SK-N-SH (cell line): Measurements from ENCODE around the gene MAP3K9. TPM values are rescaled to one million over a fixed set of nuclear protein-coding genes. Genes with fewer than 3 reads are reported as not detected.

Experiments
- CTCF ChIA-PET: fragments of 300-600, 350-600 bp; formaldehyde crosslinking; extraction: SDS; loops from one replicate; lab custom pipeline; 2021; lab: Yijun Ruan, JAX
- POLR2A ChIA-PET: fragments of 350-600 bp; sonication (Branson Sonifier 250); formaldehyde crosslinking; extraction: SDS; loops from one replicate; lab custom pipeline; 2020; ENCODE audit warnings: antibody characterized with exemption, inconsistent platforms; lab: Yijun Ruan, JAX
- DNase-seq: peaks from one replicate; pipeline ENCODE4 v3.0.0; 2012
- H2AFZ ChIP-seq: fragments of 200-600 bp; sonication (generic); 2 replicates; pipeline ENCODE4 v1.8.1; 2016; ENCODE audit warnings: antibody characterized with exemption, mild to moderate bottlenecking, low read depth
- H3F3A ChIP-seq: fragments of 200-600 bp; sonication (generic); replicated peaks from 2 replicates; pipeline ENCODE3; 2016; ENCODE audit warnings: antibody characterized with exemption, mild to moderate bottlenecking; ENCODE audit not compliant: insufficient read depth
- H3K27ac ChIP-seq, 2 experiments: fragments of 200-500 bp in 1 of 2; fragments of 200-600 bp in 1 of 2; sonication (Bioruptor generic) in 1 of 2; sonication (generic), shearing (Covaris generic) in 1 of 2; 2 replicates each; pipeline versions ENCODE4 v1.5.1 to v1.6.1; 2014 to 2016; ENCODE audit warnings: low read depth in 2 of 2, inconsistent platforms in 1 of 2, low read length in 1 of 2, mild to moderate bottlenecking in 1 of 2, mixed read lengths in 1 of 2
- H3K27me3 ChIP-seq: fragments of 200-600 bp; sonication (generic), shearing (Covaris generic); 2 replicates; pipeline ENCODE4 v1.6.1; 2016; ENCODE audit warnings: mixed run types; ENCODE audit not compliant: insufficient read depth
- H3K36me3 ChIP-seq, 2 experiments: fragments of 200-500 bp in 1 of 2; fragments of 200-600 bp in 1 of 2; sonication (Bioruptor generic) in 1 of 2; sonication (generic) in 1 of 2; replicated peaks in 1 of 2; 2 replicates each; pipeline versions ENCODE3 to v1.5.1; 2014 to 2016; ENCODE audit warnings: low read length in 1 of 2, mild to moderate bottlenecking in 1 of 2; ENCODE audit not compliant: insufficient read depth in 2 of 2, control insufficient read depth in 1 of 2
- H3K4me1 ChIP-seq, 2 experiments: fragments of 200-500 bp in 1 of 2; fragments of 200-600 bp in 1 of 2; sonication (Bioruptor generic) in 1 of 2; sonication (generic), shearing (Covaris generic) in 1 of 2; 2 replicates each; pipeline versions ENCODE4 v1.5.1 to v1.6.1; 2014 to 2016; ENCODE audit warnings: low read depth in 1 of 2, low read length in 1 of 2, mixed run types in 1 of 2; ENCODE audit not compliant: insufficient read depth in 2 of 2, control insufficient read depth in 1 of 2
- H3K4me2 ChIP-seq: fragments of 200-600 bp; sonication (generic), shearing (Covaris generic); 2 replicates; pipeline ENCODE4 v1.6.1; 2017; ENCODE audit warnings: mixed run types
- H3K4me3 ChIP-seq, 2 experiments: fragments of 200-500 bp in 1 of 2; fragments of 200-600 bp in 1 of 2; sonication (Bioruptor generic) in 1 of 2; sonication (generic), shearing (Covaris generic) in 1 of 2; 2 replicates each; pipeline versions ENCODE4 v1.5.1 to v1.8.1; 2014 to 2016; ENCODE audit warnings: low read depth in 2 of 2, inconsistent platforms in 1 of 2, low read length in 1 of 2, mild to moderate bottlenecking in 1 of 2, mixed read lengths in 1 of 2, moderate library complexity in 1 of 2
- H3K79me2 ChIP-seq: fragments of 200-600 bp; sonication (generic); 2 replicates; pipeline ENCODE4 v1.8.1; 2017; ENCODE audit warnings: mild to moderate bottlenecking; ENCODE audit not compliant: insufficient read depth
- H3K9ac ChIP-seq: fragments of 200-600 bp; sonication (generic); 2 replicates; pipeline ENCODE4 v1.6.1; 2017; ENCODE audit warnings: mixed run types
- H3K9me2 ChIP-seq: fragments of 200-600 bp; sonication (generic); 2 replicates; pipeline ENCODE4 v1.6.1; 2017; ENCODE audit warnings: mixed run types
- H3K9me3 ChIP-seq: fragments of 200-600 bp; sonication (generic); 2 replicates; pipeline ENCODE4 v1.6.1; 2017; ENCODE audit warnings: mixed run types, mild to moderate bottlenecking, moderate library complexity
- H4K20me1 ChIP-seq: fragments of 200-600 bp; sonication (generic); 2 replicates; pipeline ENCODE4 v1.6.1; 2017; ENCODE audit warnings: mild to moderate bottlenecking, mixed run types; ENCODE audit not compliant: insufficient read depth
- CHD2 ChIP-seq: fragments of 150-350 bp; IDR thresholded peaks from 2 replicates; pipeline ENCODE4 v1.6.1; 2018; ENCODE audit warnings: low read length; ENCODE audit not compliant: partially characterized antibody
- CTCF ChIP-seq: fragments of 200-600 bp; sonication (generic); IDR thresholded peaks from 2 replicates; pipeline ENCODE4 v1.6.1; 2017; ENCODE audit warnings: antibody characterized with exemption, mild to moderate bottlenecking, moderate library complexity
- EP300 ChIP-seq, 2 experiments: IDR thresholded peaks; 2 replicates each; pipeline versions ENCODE4 v1.4.0 to v1.6.1; 2012; ENCODE audit warnings: borderline replicate concordance in 1 of 2, low read depth in 1 of 2, low read length in 1 of 2
- EZH2phosphoT487 ChIP-seq: fragments of 200-600 bp; sonication (generic); IDR thresholded peaks from 2 replicates; pipeline ENCODE4 v1.6.1; 2017; ENCODE audit warnings: low read depth, mixed run types, mild to moderate bottlenecking, antibody characterized with exemption, moderate library complexity, borderline replicate concordance
- FOXJ3 ChIP-seq: sonication (generic); formaldehyde crosslinking; IDR thresholded peaks from 2 replicates; pipeline ENCODE4 v1.5.1; 2020; ENCODE audit warnings: mild to moderate bottlenecking, missing genetic modification reagents
- FOXM1 ChIP-seq: IDR thresholded peaks from 2 replicates; pipeline ENCODE4 v1.4.0; 2012; ENCODE audit warnings: low read depth, mild to moderate bottlenecking
- JUND ChIP-seq: IDR thresholded peaks from 2 replicates; pipeline ENCODE4 v1.4.0; 2012
- MAX ChIP-seq: IDR thresholded peaks from 2 replicates; pipeline ENCODE4 v1.4.0; 2012; ENCODE audit warnings: low read depth
- MEF2A ChIP-seq: IDR thresholded peaks from 2 replicates; pipeline ENCODE4 v1.4.0; 2012; ENCODE audit warnings: low read depth, borderline replicate concordance
- MXI1 ChIP-seq: IDR thresholded peaks from 2 replicates; pipeline ENCODE4 v1.6.1; 2012; ENCODE audit warnings: mild to moderate bottlenecking, low read depth, low read length, improper control_type of control experiment
- NFIC ChIP-seq: IDR thresholded peaks from 2 replicates; pipeline ENCODE4 v1.4.0; 2012; ENCODE audit warnings: borderline replicate concordance
- NRF1 ChIP-seq: IDR thresholded peaks from 2 replicates; pipeline ENCODE4 v1.6.1; 2012; ENCODE audit warnings: low read depth, mild to moderate bottlenecking, low read length
- PBX3 ChIP-seq: IDR thresholded peaks from 2 replicates; pipeline ENCODE4; 2012
- POLR2AphosphoS5 ChIP-seq: IDR thresholded peaks from 2 replicates; pipeline ENCODE4 v1.6.1; 2012; ENCODE audit warnings: low read depth, low read length
- RAD21 ChIP-seq: IDR thresholded peaks from 2 replicates; pipeline ENCODE4 v1.6.1; 2012; ENCODE audit warnings: mild to moderate bottlenecking, low read length
- RCOR1 ChIP-seq: fragments of 150-350 bp; IDR thresholded peaks from 2 replicates; pipeline ENCODE4 v1.6.1; 2017; ENCODE audit warnings: antibody characterized with exemption, low read length
- REST ChIP-seq: IDR thresholded peaks from 2 replicates; pipeline ENCODE4 v1.6.1; 2012; ENCODE audit warnings: mild to moderate bottlenecking, low read depth, low read length, moderate library complexity
- RXRA ChIP-seq: IDR thresholded peaks from 2 replicates; pipeline ENCODE4 v1.4.0; 2012; ENCODE audit warnings: low read depth, mild to moderate bottlenecking, borderline replicate concordance
- SMC3 ChIP-seq: IDR thresholded peaks from 2 replicates; pipeline ENCODE4 v1.6.1; 2012; ENCODE audit warnings: low read depth, low read length, improper control_type of control experiment
- TAF1 ChIP-seq: IDR thresholded peaks from 2 replicates; pipeline ENCODE4 v1.6.1; 2012; ENCODE audit warnings: low read depth, mild to moderate bottlenecking, low read length, moderate library complexity, borderline replicate concordance
- USF1 ChIP-seq: IDR thresholded peaks from 2 replicates; pipeline ENCODE4 v1.4.0; 2012; ENCODE audit warnings: low read depth, borderline replicate concordance
- YY1 ChIP-seq: IDR thresholded peaks from 2 replicates; pipeline ENCODE4 v1.4.0; 2012; ENCODE audit warnings: low read depth, mild to moderate bottlenecking
- WGBS: methylation state at CpG from one replicate; pipeline ENCODE4 v1.1.6; 2017; ENCODE audit warnings: low lambda C conversion rate; 5-methylcytosine and 5-hydroxymethylcytosine counted together
- polyA plus RNA-seq, 3 experiments: library from polyadenylated mRNA; depleted of rRNA; stranded (reverse); fragments of >200 nt; gene quantifications; 2 replicates each; pipeline ENCODE4 v1.2.3, GENCODE V29; 2012

Gene MAP3K9
- polyA plus RNA-seq, 1 of the 3 experiments (the other 2 are of a cell fraction) = 2.0 TPM

GRCh38 chr14:70770490-70770889 lies 38.8 kb downstream of the MAP3K9 start:
- no peaks in the 10 kb centered on the region for H3K9me3 ChIP-seq
- CTCF ChIA-PET = interaction anchor here (1.4 kb wide), 1 partner anchor 9 kb away, joined by 3 read pairs; no protein-coding TSS in a partner anchor
- no peak overlapping the region for H3K4me3 ChIP-seq
- no peaks in the 10 kb centered on the region for H3F3A ChIP-seq
- H3K4me1 ChIP-seq = no peaks in the 10 kb centered on the region
- TF ChIP-seq RXRA (no peak), TAF1 (no peak), RCOR1 (no peak), MXI1 (no peak), MEF2A (no peak), CTCF (no peak), EP300 (IDR thresholded peaks at IDR 0.05; ENCODE audit: borderline replicate concordance in 1 of 2, low read depth in 1 of 2, low read length in 1 of 2) (no peak), CHD2 (no peak), NFIC (no peak), SMC3 (no peak)
- H3K36me3 ChIP-seq = no peaks in the 10 kb centered on the region
- no peak overlapping the region for H3K27ac ChIP-seq
- no peaks in the 10 kb centered on the region for H4K20me1 ChIP-seq
- 93% methylated on average over 7 of the region's 7 CpGs for WGBS
- no peak overlapping the region for H2AFZ ChIP-seq
- no peak for DNase-seq
- no peak overlapping the region for H3K9ac ChIP-seq
- no peaks in the 10 kb centered on the region for H3K79me2 ChIP-seq
- H3K27me3 ChIP-seq = no peaks in the 10 kb centered on the region
- no peaks in the 10 kb centered on the region for H3K9me2 ChIP-seq
- POLR2A ChIA-PET = no interaction called here
- no peak overlapping the region for H3K4me2 ChIP-seq

- Histone ChIP-seq H3K79me2 (no peaks in the 10 kb centered on the region), H3K9ac (no peak overlapping the region), H4K20me1 (no peaks in the 10 kb centered on the region), H3K36me3 (no peaks in the 10 kb centered on the region), H3K9me3 (no peaks in the 10 kb centered on the region), H3K27ac (no peak overlapping the region), H3K9me2 (no peaks in the 10 kb centered on the region), H3K4me3 (no peak overlapping the region), H3F3A (peaks cover 4% of the 10 kb centered on the region), H3K4me2 (no peak overlapping the region), H2AFZ (no peak overlapping the region), H3K4me1 (peaks cover 5 to 7% of the 10 kb centered on the region in 2 experiments; a peak in 2 of 4 replicates), H3K27me3 (no peaks in the 10 kb centered on the region)
- 100% methylated on average over 1 of the region's 1 CpG for WGBS
- ChIA-PET CTCF (interaction anchor here (0.6 to 1.5 kb wide), 2 partner anchors 12 to 58 kb away, joined by 3 to 4 read pairs; no protein-coding TSS in a partner anchor), POLR2A (no interaction called here)
- no peak for TF ChIP-seq REST
- TF ChIP-seq NRF1 = no peak
- TF ChIP-seq FOXM1 = no peak
- no peak for TF ChIP-seq POLR2AphosphoS5
- TF ChIP-seq FOXJ3 (CRISPR knock-in tag) = no peak
- TF ChIP-seq RCOR1 = no peak
- no peak for TF ChIP-seq PBX3
- TF ChIP-seq MEF2A = no peak
- TF ChIP-seq RAD21 = no peak
- TF ChIP-seq MXI1 = no peak
- TF ChIP-seq JUND = no peak
- TF ChIP-seq YY1 = no peak
- TF ChIP-seq USF1 = no peak
- TF ChIP-seq MAX = no peak
- TF ChIP-seq EZH2phosphoT487 = no peak
- no peak for DNase-seq
Observed at GRCh38 chr14:70759398-70759797, 49.9 kb downstream of the MAP3K9 start.
